LNCAP (cell line): ENCODE data around the gene LINC01488.

Source experiments
- TF ChIP-seq, protein P1 (sequence below): fragments of 450-650 bp; IDR thresholded peaks from 2 replicates; pipeline ENCODE4 v1.5.1; 2017; ENCODE audit warnings: mild to moderate bottlenecking

Gene LINC01488

DNA sequence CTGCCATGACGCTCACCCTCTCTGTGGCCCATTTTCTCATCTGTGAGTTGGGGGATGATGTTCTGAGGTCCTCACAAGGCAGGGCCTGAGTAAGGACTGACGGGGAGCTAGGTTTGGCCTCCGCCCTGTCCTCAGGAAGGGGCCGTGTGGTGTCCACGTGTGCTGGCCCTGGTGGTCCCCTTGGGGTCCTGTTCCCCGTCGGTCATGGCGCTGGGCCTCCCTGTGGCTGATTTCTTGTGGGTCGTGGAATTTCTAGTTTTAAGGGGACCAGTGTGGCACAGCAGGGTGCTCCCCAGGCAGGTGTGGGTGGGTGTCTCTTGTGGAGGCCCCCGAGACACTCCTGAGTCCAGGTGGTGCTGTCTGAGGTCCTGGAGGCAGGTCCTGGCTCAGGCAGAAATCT lies 5.9 kb downstream of the LINC01488 start:
- TF ChIP-seq, protein P1, sequence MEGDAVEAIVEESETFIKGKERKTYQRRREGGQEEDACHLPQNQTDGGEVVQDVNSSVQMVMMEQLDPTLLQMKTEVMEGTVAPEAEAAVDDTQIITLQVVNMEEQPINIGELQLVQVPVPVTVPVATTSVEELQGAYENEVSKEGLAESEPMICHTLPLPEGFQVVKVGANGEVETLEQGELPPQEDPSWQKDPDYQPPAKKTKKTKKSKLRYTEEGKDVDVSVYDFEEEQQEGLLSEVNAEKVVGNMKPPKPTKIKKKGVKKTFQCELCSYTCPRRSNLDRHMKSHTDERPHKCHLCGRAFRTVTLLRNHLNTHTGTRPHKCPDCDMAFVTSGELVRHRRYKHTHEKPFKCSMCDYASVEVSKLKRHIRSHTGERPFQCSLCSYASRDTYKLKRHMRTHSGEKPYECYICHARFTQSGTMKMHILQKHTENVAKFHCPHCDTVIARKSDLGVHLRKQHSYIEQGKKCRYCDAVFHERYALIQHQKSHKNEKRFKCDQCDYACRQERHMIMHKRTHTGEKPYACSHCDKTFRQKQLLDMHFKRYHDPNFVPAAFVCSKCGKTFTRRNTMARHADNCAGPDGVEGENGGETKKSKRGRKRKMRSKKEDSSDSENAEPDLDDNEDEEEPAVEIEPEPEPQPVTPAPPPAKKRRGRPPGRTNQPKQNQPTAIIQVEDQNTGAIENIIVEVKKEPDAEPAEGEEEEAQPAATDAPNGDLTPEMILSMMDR, result no peak

DNA sequence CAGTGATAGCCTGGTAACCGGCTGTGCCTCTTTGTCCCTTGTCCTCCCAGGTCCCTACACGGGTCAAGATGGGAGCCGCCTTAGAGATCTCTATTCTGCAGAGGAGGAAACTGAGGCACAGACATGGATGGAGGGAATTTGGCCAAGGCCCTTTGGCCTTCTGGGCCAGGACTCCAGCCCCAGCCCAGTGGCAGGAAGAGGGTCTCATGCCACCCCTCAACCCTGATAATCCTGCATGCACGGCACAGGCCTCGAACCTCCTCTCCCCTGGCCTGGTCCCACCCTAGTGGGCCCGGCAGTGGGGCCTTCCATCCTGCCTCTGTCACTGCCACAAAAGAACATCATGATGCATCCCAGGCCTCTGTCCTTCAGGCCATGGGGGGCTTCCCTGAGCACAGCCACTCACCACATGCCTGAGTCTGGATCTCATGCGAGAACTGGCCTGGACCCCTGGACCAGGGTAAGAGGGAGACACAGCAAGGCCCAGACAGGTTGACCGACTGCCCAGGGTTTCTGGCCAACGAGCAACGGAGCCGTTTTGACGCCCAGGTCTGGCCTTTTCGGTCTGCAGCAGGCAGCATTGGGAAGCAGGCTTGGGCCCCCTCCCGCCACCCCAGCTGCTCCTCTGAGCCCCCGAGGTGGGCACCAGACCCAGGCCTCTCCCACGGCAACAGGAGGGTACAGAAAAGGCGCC lies 6.5 kb downstream of the LINC01488 start:
- TF ChIP-seq, protein P1, result no peak

DNA sequence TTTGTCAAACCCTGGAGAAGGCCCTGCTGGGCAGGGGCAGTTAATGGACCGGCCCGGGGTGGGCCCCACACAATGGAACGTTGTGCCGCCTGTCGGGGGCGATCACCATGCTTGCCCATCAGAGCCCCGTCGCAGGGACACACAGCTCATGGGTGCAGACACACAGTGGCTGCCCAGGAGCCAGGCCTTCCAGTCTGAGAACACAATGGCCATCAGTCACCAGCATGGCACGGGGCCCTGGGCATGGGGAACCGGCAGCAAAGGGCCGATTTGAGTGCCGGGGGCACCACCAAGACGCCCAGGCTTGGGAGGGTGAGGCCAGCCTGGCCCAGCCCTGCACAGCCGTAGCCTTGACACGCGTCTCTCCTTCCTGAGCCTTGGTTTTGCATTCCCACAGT lies 7.1 kb downstream of the LINC01488 start:
- TF ChIP-seq, protein P1, result no peak

GRCh38 chr11:69489031-69489745 lies 7.7 kb downstream of the LINC01488 start:
- TF ChIP-seq, protein P1, result no peak

GRCh38 chr11:69489746-69490365 lies 8.4 kb downstream of the LINC01488 start:
- TF ChIP-seq, protein P1, result no peak

GRCh38 chr11:69490516-69490915 lies 9.1 kb downstream of the LINC01488 start:
- TF ChIP-seq, protein P1, result no peak

DNA sequence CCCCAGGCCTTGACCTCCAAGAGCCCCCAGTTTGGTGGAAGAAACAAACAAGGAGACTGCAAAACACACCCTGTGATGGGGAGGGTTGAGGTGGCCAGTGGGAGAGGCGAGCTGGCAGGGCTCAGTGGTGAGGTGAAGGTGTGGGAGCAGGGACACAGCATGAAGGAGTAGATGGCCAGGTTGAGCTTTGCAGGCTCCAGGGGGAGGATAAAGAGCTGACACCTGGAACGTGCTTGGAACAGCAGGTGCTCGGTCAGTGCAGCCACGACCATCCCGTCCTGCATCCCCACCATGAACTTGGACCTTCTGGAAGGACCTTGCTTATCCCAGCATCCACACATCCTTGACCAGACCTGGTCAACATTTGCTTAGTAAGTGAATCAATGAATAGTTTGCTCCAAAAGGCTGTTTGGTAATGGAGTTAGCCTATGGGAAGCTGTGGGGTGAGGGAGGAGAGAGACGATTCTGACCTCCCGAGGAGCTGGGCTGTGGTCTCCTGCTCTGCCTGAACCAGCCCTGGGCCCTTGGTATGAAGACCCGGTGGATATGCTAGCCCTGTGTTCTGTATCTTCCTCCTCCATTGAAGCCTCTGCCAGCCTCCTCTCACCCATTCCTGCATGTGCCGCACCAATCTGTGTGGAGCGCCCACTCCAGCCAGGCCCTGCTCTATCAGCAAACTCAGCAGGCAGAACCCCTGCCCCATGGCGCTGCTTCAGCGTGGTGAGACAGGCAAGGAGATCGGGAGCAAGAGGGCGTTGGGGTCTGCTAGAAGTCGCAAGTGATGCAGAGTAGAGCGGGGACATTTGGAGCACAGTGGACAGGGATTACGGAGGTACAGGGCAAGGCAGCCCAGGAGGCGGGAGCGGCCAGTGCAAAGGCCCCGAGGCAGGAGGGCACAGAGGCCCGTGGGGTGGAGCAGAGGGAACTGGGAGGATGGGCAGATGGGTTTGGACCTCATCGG lies 9.9 kb downstream of the LINC01488 start:
- TF ChIP-seq, protein P1, result no peak
